Measurements from ENCODE around the gene TSEN34. TPM values are rescaled to one million over a fixed set of nuclear protein-coding genes. Genes with fewer than 3 reads are reported as not detected.
"Not testable (repeated sequence)": the region's sequence is repeated elsewhere in the genome, so short reads cannot be mapped to it uniquely, and the experiment has no call there.

TSEN34 gene
- total RNA-seq, 1 donor from 2014 or later, result 62.6 TPM

- DNase-seq (ENCODE audit: low spot score), result peak; percentile 90
Observed at GRCh38 chr19:54231077-54231931, 40.2 kb downstream of the TSEN34 start.

GRCh38 chr19:54233941-54234340, 42.8 kb downstream of the TSEN34 start:
- DNase-seq (ENCODE audit: low spot score), result no peak

- DNase-seq (ENCODE audit: low spot score), result not testable (repeated sequence)
Observed at GRCh38 chr19:54239491-54240371, 48.6 kb downstream of the TSEN34 start.

GRCh38 chr19:54240372-54241336, 49.5 kb downstream of the TSEN34 start:
- not testable (repeated sequence) for DNase-seq (ENCODE audit: low spot score)

- not testable (repeated sequence) for DNase-seq (ENCODE audit: low spot score)
Observed at GRCh38 chr19:54242234-54242633, 51.1 kb downstream of the TSEN34 start.

GRCh38 chr19:54242646-54243045, 51.5 kb downstream of the TSEN34 start, which contains the start of gene LILRA6:
TSS of gene LILRA6 (minus strand) at chr19:54242790.
- DNase-seq (ENCODE audit: low spot score), result not testable (repeated sequence)

GRCh38 chr19:54243809-54244208, 52.7 kb downstream of the TSEN34 start:
- DNase-seq (ENCODE audit: low spot score), result not testable (repeated sequence)

Other genes with a start within 250 kb of the TSEN34 start
- gene CACNG8, start 228.4 kb upstream of the TSEN34 start, total RNA-seq, result 0.12 TPM
- gene CACNG6, start 199.7 kb upstream of the TSEN34 start, total RNA-seq, result not detected
- not detected for gene VSTM1, start 127.4 kb upstream of the TSEN34 start, total RNA-seq
- not detected for gene TARM1, start 109.9 kb upstream of the TSEN34 start, total RNA-seq
- gene OSCAR, start 90.5 kb upstream of the TSEN34 start, total RNA-seq, result 3.9 TPM
- gene NDUFA3, start 88.5 kb upstream of the TSEN34 start, total RNA-seq, result 177 TPM
- gene TFPT, start 75.7 kb upstream of the TSEN34 start, total RNA-seq, result 23.2 TPM
- 47.1 TPM for gene PRPF31, start 75.6 kb upstream of the TSEN34 start, total RNA-seq
- 54.2 TPM for gene CNOT3, start 53.5 kb upstream of the TSEN34 start, total RNA-seq
- 12.7 TPM for gene LENG1, start 31.6 kb upstream of the TSEN34 start, total RNA-seq
- 198 TPM for gene TMC4, start 18.1 kb upstream of the TSEN34 start, total RNA-seq
- gene MBOAT7, start 1.7 kb upstream of the TSEN34 start, total RNA-seq, result 263 TPM
- gene RPS9, start 9.6 kb downstream of the TSEN34 start, total RNA-seq, result 1,008 TPM
- gene LILRB3, start 31.7 kb downstream of the TSEN34 start, total RNA-seq, result 3.1 TPM
- 0.95 TPM for gene LILRA6, start 51.5 kb downstream of the TSEN34 start, total RNA-seq
- gene LILRB5, start 66.0 kb downstream of the TSEN34 start, total RNA-seq, result 6.5 TPM
- gene LILRB2, start 89.8 kb downstream of the TSEN34 start, total RNA-seq, result 3.3 TPM
- gene LILRA5, start 121.9 kb downstream of the TSEN34 start, total RNA-seq, result 1.1 TPM
- gene LILRA4, start 147.9 kb downstream of the TSEN34 start, total RNA-seq, result 0.26 TPM
- gene LAIR1, start 173.6 kb downstream of the TSEN34 start, total RNA-seq, result 36.1 TPM
- gene TTYH1, start 224.2 kb downstream of the TSEN34 start, total RNA-seq, result 2.7 TPM